Naive thymus-derived CD4-positive, alpha-beta T cell (primary cell): ENCODE data around the gene CBX5. TPM values are rescaled to one million over a fixed set of nuclear protein-coding genes. Genes with fewer than 3 reads are reported as not detected.
"Not testable (repeated sequence)": the region's sequence is repeated elsewhere in the genome, so short reads cannot be mapped to it uniquely, and the experiment has no call there.

Experiments used
- ATAC-seq: fragments of 150-1000 bp; cut with Tn5 transposase; 2 replicates; pipeline ENCODE4 v1.10.0; 2021; ENCODE audit warnings: mild to moderate bottlenecking, moderate library complexity
- CTCF ChIA-PET: fragments of 350-600 bp; sonication (Branson Sonifier 250); formaldehyde crosslinking; loops from one replicate; lab custom pipeline; 2021; ENCODE audit warnings: antibody characterized with exemption; lab: Charles Lee
- POLR2A ChIA-PET: fragments of 350-600 bp; sonication (Branson Sonifier 250); formaldehyde crosslinking; loops from one replicate; lab custom pipeline; 2021; ENCODE audit warnings: antibody characterized with exemption, inconsistent platforms; lab: Charles Lee
- DNase-seq, 9 donors: peaks; one replicate each; pipeline versions ENCODE4 v3.0.0 to v3.0.0-alpha.2; 2020 to 2022; ENCODE audit warnings: mixed read lengths in 1 of 9
- H3K27ac ChIP-seq: one replicate; pipeline ENCODE4 v1.7.0; 2013; ENCODE audit warnings: mild to moderate bottlenecking, low read depth, low read length, moderate library complexity
- H3K27me3 ChIP-seq, 2 donors: one replicate each; pipeline ENCODE4 v1.7.0; 2013; ENCODE audit warnings: low read length in 2 of 2, mild to moderate bottlenecking in 2 of 2, moderate library complexity in 2 of 2; ENCODE audit not compliant: control insufficient read depth in 2 of 2, insufficient read depth in 2 of 2
- H3K36me3 ChIP-seq, 3 experiments: 1 replicate in 2 of 3; 2 replicates in 1 of 3; pipeline ENCODE4 v1.7.0; 2013; ENCODE audit warnings: low read length in 3 of 3, mild to moderate bottlenecking in 3 of 3, moderate library complexity in 1 of 3; ENCODE audit not compliant: insufficient read depth in 3 of 3, control insufficient read depth in 2 of 3
- H3K4me1 ChIP-seq, 2 donors: one replicate each; pipeline ENCODE4 v1.7.0; 2013; ENCODE audit warnings: low read length in 2 of 2, mild to moderate bottlenecking in 2 of 2, moderate library complexity in 1 of 2; ENCODE audit not compliant: control insufficient read depth in 2 of 2, insufficient read depth in 2 of 2
- H3K4me3 ChIP-seq: 2 replicates; pipeline ENCODE4 v1.7.0; 2013; ENCODE audit warnings: mild to moderate bottlenecking, low read length
- H3K9me3 ChIP-seq, 3 experiments: 1 replicate in 2 of 3; 2 replicates in 1 of 3; pipeline ENCODE4 v1.7.0; 2013; ENCODE audit warnings: low read length in 3 of 3; ENCODE audit not compliant: control insufficient read depth in 2 of 3
- H3K27ac Mint-ChIP-seq, 9 donors: one replicate each; pipeline ENCODE4 v1.8.0; 2020 to 2022; ENCODE audit warnings: mixed read lengths in 9 of 9, mild to moderate bottlenecking in 8 of 9, moderate library complexity in 5 of 9, inconsistent platforms in 2 of 9
- H3K27me3 Mint-ChIP-seq, 5 donors: one replicate each; pipeline ENCODE4 v1.8.0; 2021 to 2022; ENCODE audit warnings: mixed read lengths in 5 of 5, mild to moderate bottlenecking in 1 of 5
- H3K36me3 Mint-ChIP-seq, 5 donors: one replicate each; pipeline ENCODE4 v1.8.0; 2020 to 2022; ENCODE audit warnings: mixed read lengths in 5 of 5, mild to moderate bottlenecking in 3 of 5, inconsistent platforms in 1 of 5
- H3K4me1 Mint-ChIP-seq, 7 donors: one replicate each; pipeline ENCODE4 v1.8.0; 2020 to 2022; ENCODE audit warnings: mixed read lengths in 7 of 7, mild to moderate bottlenecking in 3 of 7, inconsistent platforms in 1 of 7
- H3K4me3 Mint-ChIP-seq, 10 donors: one replicate each; pipeline ENCODE4 v1.8.0; 2020 to 2022; ENCODE audit warnings: mild to moderate bottlenecking in 10 of 10, mixed read lengths in 10 of 10, moderate library complexity in 6 of 10, inconsistent platforms in 2 of 10
- H3K9me3 Mint-ChIP-seq, 11 donors: one replicate each; pipeline ENCODE4 v1.8.0; 2020 to 2022; ENCODE audit warnings: mixed read lengths in 11 of 11, mild to moderate bottlenecking in 4 of 11, inconsistent platforms in 1 of 11, moderate library complexity in 1 of 11
- intact Hi-C, 2 donors: fragments of 100-400 bp; cut with micrococcal nuclease; formaldehyde crosslinking; loops; one replicate each; pipeline ENCODE4 v1.15.1; 2023
- polyA plus RNA-seq, 2 donors: library from polyadenylated mRNA; unstranded; fragments of 300-500 nt; fragmentation: Illumina TruSeq; gene quantifications; one replicate each; pipeline ENCODE4 v1.2.3, GENCODE V29; 2021
- total RNA-seq, 6 experiments: library from RNA in 5 of 6; stranded (reverse) in 5 of 6; gene quantifications; 1 replicate in 5 of 6; 2 replicates in 1 of 6; pipeline ENCODE4 v1.2.3 and lab custom pipeline; 2021 to 2026

The CBX5 gene
- total and polyA plus RNA-seq, 7 experiments from 2014 or later: 28.2 to 133 (median 51.9) TPM

DNA sequence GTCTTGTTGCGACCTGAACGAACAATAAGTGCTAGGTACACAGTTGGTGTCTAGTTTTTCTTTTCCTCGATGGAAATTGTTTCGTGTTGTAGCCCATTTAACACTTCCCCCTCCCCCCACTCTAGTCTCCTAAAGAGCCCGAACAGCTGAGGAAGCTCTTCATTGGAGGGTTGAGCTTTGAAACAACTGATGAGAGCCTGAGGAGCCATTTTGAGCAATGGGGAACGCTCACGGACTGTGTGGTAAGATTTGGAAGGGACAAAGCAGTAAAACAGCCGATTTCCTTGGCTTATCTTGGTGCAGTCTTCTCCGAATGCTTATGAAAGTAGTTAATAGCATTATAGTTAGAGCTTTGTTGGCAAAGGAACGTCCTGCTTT lies 1.3 kb upstream of the CBX5 start:
- DNase-seq: peak in 1 of 9 donors; percentile 59
- intact Hi-C loops: loop anchor here in 1 of 2 donors (2.0 kb wide), 2 partner anchors 88 to 1836 kb away; partner anchors contain the start of gene RPL41
- peak overlapping the region; percentile 97 for H3K4me3 ChIP-seq
- ChIA-PET CTCF (interaction anchor here (0.7 to 1.2 kb wide), 3 partner anchors 9 to 98 kb away, joined by 3 to 4 read pairs (median 3); no protein-coding TSS in a partner anchor), POLR2A (interaction anchor here (0.7 to 4.0 kb wide), 14 partner anchors 9 to 780 kb away, joined by 3 to 68 read pairs (median 10); partner anchors contain the start of genes COPZ1, NFE2 and TARBP2)
- ATAC-seq, H3K27me3 Mint-ChIP-seq, H3K4me3 Mint-ChIP-seq, H3K27ac Mint-ChIP-seq, H3K27me3 ChIP-seq, H3K9me3 Mint-ChIP-seq, H3K9me3 ChIP-seq: not testable (repeated sequence)
- Mint-ChIP-seq H3K36me3 (peaks cover 18 to 41% (median 23%) of the 10 kb centered on the region in 5 donors), H3K4me1 (peaks cover 7 to 57% (median 49%) of the 10 kb centered on the region in 7 donors)
- peak overlapping the region; percentile 92 for H3K27ac ChIP-seq
- H3K36me3 ChIP-seq: peaks cover 24 to 39% (median 35%) of the 10 kb centered on the region in 3 experiments
- peaks cover 58% of the 10 kb centered on the region in 2 donors for H3K4me1 ChIP-seq

DNA sequence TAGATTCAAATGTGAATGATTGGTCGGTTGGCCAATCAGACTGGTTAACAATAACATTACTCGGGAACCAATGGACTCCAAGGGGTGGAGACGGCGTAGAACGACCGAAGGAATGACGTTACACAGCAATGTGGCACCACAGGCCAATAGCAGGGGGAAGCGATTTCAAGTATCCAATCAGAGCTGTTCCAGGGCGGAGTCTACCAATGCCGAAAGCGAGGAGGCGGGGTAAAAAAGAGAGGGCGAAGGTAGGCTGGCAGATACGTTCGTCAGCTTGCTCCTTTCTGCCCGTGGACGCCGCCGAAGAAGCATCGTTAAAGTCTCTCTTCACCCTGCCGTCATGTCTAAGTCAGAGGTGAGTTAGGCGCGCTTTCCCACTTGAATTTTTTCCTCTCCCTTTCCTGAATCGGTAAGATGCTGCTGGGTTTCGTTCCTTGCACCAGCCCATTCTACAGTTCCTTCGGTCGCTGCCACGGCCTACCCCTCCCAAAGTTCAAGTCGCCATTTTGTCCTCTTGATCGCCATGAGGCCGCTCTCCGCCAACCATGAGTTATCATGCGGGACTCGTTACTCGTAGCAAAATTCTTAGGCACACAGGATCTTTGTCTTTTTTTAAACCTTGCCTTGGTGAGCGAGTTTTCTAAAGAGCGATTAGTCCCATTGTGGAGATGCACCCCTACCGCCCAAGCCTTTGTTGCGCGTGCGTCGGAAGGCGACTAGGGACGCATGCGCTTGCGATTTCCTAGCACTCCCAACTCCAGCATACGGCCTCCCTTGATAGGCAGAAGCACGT lies 742 bp upstream of the CBX5 start, which contains the start of gene HNRNPA1:
TSS of gene HNRNPA1 (plus strand) at position 259 of the 793 bp plus-strand sequence. CDS start at position 341, 82 bp downstream.
- ATAC-seq (peak; percentile 90), DNase-seq (peak; percentile 70 to 99 (median 98))
- Histone ChIP-seq H3K4me3 (peak within 1 kb of the TSS; percentile 97), H3K27me3 (no peaks in the 10 kb centered on the region), H3K9me3 (no peaks in the 10 kb centered on the region), H3K27ac (peak within 1 kb of the TSS; percentile 92), H3K36me3 (peaks cover 24 to 33% (median 30%) of the 10 kb centered on the region in 3 experiments), H3K4me1 (peaks cover 52 to 58% of the 10 kb centered on the region in 2 donors)
- POLR2A ChIA-PET: interaction anchor here (0.7 to 4.0 kb wide), 37 partner anchors 9 to 780 kb away, joined by 3 to 68 read pairs (median 6); partner anchors contain the start of genes COPZ1, ITGA5, NCKAP1L and NFE2
- H3K27me3 Mint-ChIP-seq: no peaks in the 10 kb centered on the region
- intact Hi-C loops: loop anchor here (1.0 to 2.0 kb wide), 11 partner anchors 21 to 1836 kb away; partner anchors contain the start of genes COPZ1 (in 2 of the 2), ATF7 (in 1 of the 2), CALCOCO1 (in 1 of the 2) and NCKAP1L (in 1 of the 2)
- peaks cover 0 to 2% (median 0%) of the 10 kb centered on the region in 11 donors for H3K9me3 Mint-ChIP-seq
- peaks cover 11 to 57% (median 48%) of the 10 kb centered on the region in 7 donors for H3K4me1 Mint-ChIP-seq
- no peak within 1 kb of the TSS for H3K27ac Mint-ChIP-seq
- CTCF ChIA-PET: interaction anchor here (0.5 to 1.8 kb wide), 7 partner anchors 10 to 157 kb away, joined by 3 to 9 read pairs (median 3); partner anchors contain the start of gene COPZ1
- peaks cover 15 to 37% (median 19%) of the 10 kb centered on the region in 5 donors for H3K36me3 Mint-ChIP-seq
- no peak within 1 kb of the TSS for H3K4me3 Mint-ChIP-seq

DNA sequence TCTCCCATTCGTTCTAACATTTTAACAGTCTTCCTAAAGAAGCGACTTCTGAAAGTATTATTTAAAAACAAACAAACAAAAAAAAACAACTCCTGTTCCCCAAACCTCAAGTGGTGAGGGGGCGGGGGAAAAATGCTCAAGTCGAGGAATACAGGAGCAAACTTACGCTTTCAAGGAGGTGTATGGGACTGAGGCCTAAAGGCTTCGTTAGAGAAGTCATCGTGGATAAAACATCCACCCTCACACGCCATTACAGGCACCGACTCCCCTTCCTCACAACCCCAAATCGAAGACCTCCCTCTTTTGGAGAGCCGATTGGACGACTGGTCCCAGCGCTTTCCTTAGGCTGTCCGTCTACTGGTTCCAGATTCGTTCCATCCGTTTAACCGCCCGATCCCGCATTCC lies 693 bp downstream of the CBX5 start:
- ATAC-seq (no peak), DNase-seq (no peak)
- ChIA-PET POLR2A (interaction anchor here (0.5 to 4.0 kb wide), 22 partner anchors 7 to 1099 kb away, joined by 3 to 68 read pairs (median 8); partner anchors contain the start of genes COPZ1 and NCKAP1L), CTCF (interaction anchor here (0.6 to 1.8 kb wide), 4 partner anchors 14 to 80 kb away, joined by 3 to 9 read pairs (median 3); partner anchors contain the start of gene COPZ1)
- H3K36me3 Mint-ChIP-seq: peaks cover 4 to 28% (median 18%) of the 10 kb centered on the region in 5 donors
- Histone ChIP-seq H3K36me3 (peaks cover 20 to 29% (median 23%) of the 10 kb centered on the region in 3 experiments), H3K4me1 (peaks cover 43 to 46% of the 10 kb centered on the region in 2 donors), H3K27me3 (no peaks in the 10 kb centered on the region), H3K27ac (peak overlapping the region; percentile 92), H3K9me3 (no peaks in the 10 kb centered on the region), H3K4me3 (peak overlapping the region; percentile 97)
- H3K9me3 Mint-ChIP-seq: peaks cover 0 to 2% (median 0%) of the 10 kb centered on the region in 11 donors
- H3K27ac Mint-ChIP-seq: no peak overlapping the region
- H3K4me3 Mint-ChIP-seq: no peak overlapping the region
- no peaks in the 10 kb centered on the region for H3K27me3 Mint-ChIP-seq
- intact Hi-C loops: loop anchor here (1.0 to 10.0 kb wide), 7 partner anchors 10 to 552 kb away; partner anchors contain the start of genes CALCOCO1 (in 1 of the 2) and CISTR (in 1 of the 2)
- peaks cover 21 to 54% (median 47%) of the 10 kb centered on the region in 7 donors for H3K4me1 Mint-ChIP-seq

DNA sequence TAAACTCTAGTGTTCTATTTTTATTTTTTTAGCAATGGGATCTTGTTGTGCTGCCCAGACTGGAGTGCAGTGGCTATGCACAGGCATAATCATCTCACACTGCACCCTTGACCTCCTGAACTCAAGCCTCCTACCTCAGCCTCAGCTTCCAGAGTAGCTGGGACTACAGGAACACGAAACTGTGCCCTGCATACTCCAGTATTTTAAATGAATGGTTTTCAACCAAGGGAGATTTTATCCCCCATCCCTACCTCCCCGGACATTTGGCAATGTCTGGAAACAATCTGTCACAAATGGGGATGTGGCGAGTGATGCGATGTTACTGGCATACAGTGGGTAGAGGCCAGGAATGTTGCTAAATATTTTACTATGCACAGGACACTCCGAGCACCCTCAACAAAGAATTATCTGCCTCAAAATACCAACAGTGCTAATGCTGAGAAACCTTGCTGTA lies 2.1 kb downstream of the CBX5 start:
- peaks cover 21 to 51% (median 38%) of the 10 kb centered on the region in 7 donors for H3K4me1 Mint-ChIP-seq
- CTCF ChIA-PET: no interaction called here
- Histone ChIP-seq H3K4me3 (no peak overlapping the region), H3K36me3 (peaks cover 13 to 16% (median 14%) of the 10 kb centered on the region in 3 experiments), H3K4me1 (peaks cover 29 to 32% of the 10 kb centered on the region in 2 donors), H3K27me3 (no peaks in the 10 kb centered on the region), H3K27ac (peak overlapping the region; percentile 92), H3K9me3 (no peaks in the 10 kb centered on the region)
- ATAC-seq (no peak), DNase-seq (no peak)
- POLR2A ChIA-PET: interaction anchor here (3.0 to 4.0 kb wide), 2 partner anchors 10 to 81 kb away, joined by 12 to 68 read pairs; no protein-coding TSS in a partner anchor
- peak overlapping the region in 1 of 9 donors; percentile 71 for H3K27ac Mint-ChIP-seq
- intact Hi-C loops: loop anchor here (2.0 to 10.0 kb wide), 5 partner anchors 19 to 551 kb away; partner anchors contain the start of genes CALCOCO1 (in 1 of the 2) and CISTR (in 1 of the 2)
- H3K27me3 Mint-ChIP-seq: no peaks in the 10 kb centered on the region
- H3K4me3 Mint-ChIP-seq: peak overlapping the region in 1 of 10 donors; percentile 4
- H3K36me3 Mint-ChIP-seq: peaks cover 7 to 23% (median 21%) of the 10 kb centered on the region in 5 donors
- peaks cover 0 to 2% (median 0%) of the 10 kb centered on the region in 11 donors for H3K9me3 Mint-ChIP-seq

DNA sequence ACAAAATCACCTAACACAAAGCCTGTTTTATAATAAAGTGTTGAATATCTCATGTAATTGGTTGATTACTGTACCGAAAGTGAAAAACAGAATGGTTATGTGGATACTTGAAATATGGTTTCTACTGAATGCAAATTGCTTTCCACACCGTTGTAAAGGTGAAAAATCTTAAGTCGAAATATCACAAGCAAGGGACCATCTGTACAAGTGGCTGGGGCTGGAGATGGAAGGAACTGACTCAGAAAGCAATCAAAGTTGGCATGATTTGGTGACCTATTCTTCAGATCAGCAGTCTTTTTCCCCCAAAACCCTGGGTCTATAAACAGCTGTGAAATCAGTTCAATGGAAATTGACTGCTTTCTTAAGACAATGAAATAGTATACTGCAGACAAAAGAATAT lies 3.6 kb downstream of the CBX5 start:
- no peaks in the 10 kb centered on the region for H3K27me3 Mint-ChIP-seq
- Histone ChIP-seq H3K4me3 (no peak overlapping the region), H3K27ac (peak overlapping the region; percentile 10), H3K27me3 (no peaks in the 10 kb centered on the region), H3K36me3 (peaks cover 0 to 3% (median 1%) of the 10 kb centered on the region in 3 experiments), H3K4me1 (peaks cover 14 to 17% of the 10 kb centered on the region in 2 donors), H3K9me3 (no peaks in the 10 kb centered on the region)
- H3K36me3 Mint-ChIP-seq: peaks cover 3 to 26% (median 8%) of the 10 kb centered on the region in 5 donors
- H3K4me1 Mint-ChIP-seq: peaks cover 13 to 52% (median 47%) of the 10 kb centered on the region in 7 donors
- ATAC-seq: no peak
- peak overlapping the region in 9 of 10 donors; percentile 4 to 65 (median 35) for H3K4me3 Mint-ChIP-seq
- no peak for DNase-seq
- peaks cover 0 to 2% (median 0%) of the 10 kb centered on the region in 11 donors for H3K9me3 Mint-ChIP-seq
- peak overlapping the region in 7 of 9 donors; percentile 10 to 80 (median 70) for H3K27ac Mint-ChIP-seq
- ChIA-PET CTCF (interaction anchor here (0.7 kb wide), 1 partner anchor 11 kb away, joined by 3 read pairs; no protein-coding TSS in a partner anchor), POLR2A (interaction anchor here (0.6 to 1.0 kb wide), 4 partner anchors 9 to 82 kb away, joined by 3 to 5 read pairs (median 3); no protein-coding TSS in a partner anchor)
- intact Hi-C loops: loop anchor here (5.0 to 10.0 kb wide), 2 partner anchors 522 to 549 kb away; partner anchors contain the start of genes CALCOCO1 (in 1 of the 2) and CISTR (in 1 of the 2)
